IMR-90 (cell line): ENCODE measurements around the gene WWC2. TPM values are rescaled to one million over a fixed set of nuclear protein-coding genes. Genes with fewer than 3 reads are reported as not detected.

Experiments used
- ATAC-seq: fragments of 200-7000 bp; cut with Tn5 transposase; 2 replicates; pipeline ENCODE4 v1.9.1; 2020; ENCODE audit warnings: low read depth, mild to moderate bottlenecking, moderate library complexity
- BruUV-seq: library from RNA; stranded (reverse); fragments of 400-500 nt; replicated peaks from 2 replicates; lab custom pipeline; 2021; lab: Mats Ljungman, UMichigan
- CTCF ChIA-PET: fragments of 300-600 bp; formaldehyde crosslinking; extraction: SDS; loops from one replicate; lab custom pipeline; 2021; ENCODE audit warnings: antibody characterized with exemption; lab: Yijun Ruan, JAX
- POLR2A ChIA-PET: fragments of 300-600 bp; sonication (Branson Sonifier 250); formaldehyde crosslinking; loops from one replicate; lab custom pipeline; 2022; ENCODE audit warnings: antibody characterized with exemption; ENCODE audit not compliant: unreplicated experiment; lab: Charles Lee
- DNase-seq: peaks from one replicate; pipeline ENCODE4 v3.0.0; 2013
- H2AFZ ChIP-seq: replicated peaks from 2 replicates; pipeline ENCODE3; 2013; ENCODE audit warnings: low read length, mild to moderate bottlenecking; ENCODE audit not compliant: poor library complexity
- H2AK5ac ChIP-seq: 2 replicates; pipeline ENCODE4 v1.6.1; 2013; ENCODE audit warnings: low read depth, low read length, inconsistent platforms
- H2AK9ac ChIP-seq: replicated peaks from 2 replicates; pipeline ENCODE3; 2013; ENCODE audit warnings: mild to moderate bottlenecking, low read depth, low read length, moderate library complexity; ENCODE audit not compliant: poor library complexity
- H2BK120ac ChIP-seq: 2 replicates; pipeline ENCODE4 v1.6.1; 2013; ENCODE audit warnings: low read depth, low read length, inconsistent platforms
- H2BK15ac ChIP-seq: 3 replicates; pipeline ENCODE4 v1.6.1; 2013; ENCODE audit warnings: low read depth, low read length, inconsistent platforms
- H2BK20ac ChIP-seq: 2 replicates; pipeline ENCODE4 v1.6.1; 2013; ENCODE audit warnings: low read depth, mild to moderate bottlenecking, inconsistent platforms, low read length, moderate library complexity
- H2BK5ac ChIP-seq: 2 replicates; pipeline ENCODE4 v1.6.1; 2013; ENCODE audit warnings: mild to moderate bottlenecking, low read depth, low read length, inconsistent platforms; ENCODE audit not compliant: poor library complexity, severe bottlenecking
- H3K14ac ChIP-seq: replicated peaks from 2 replicates; pipeline ENCODE4 v1.6.1; 2013; ENCODE audit warnings: low read depth, low read length, inconsistent platforms
- H3K18ac ChIP-seq: 2 replicates; pipeline ENCODE4 v1.6.1; 2013; ENCODE audit warnings: low read depth, low read length, control low read depth
- H3K23ac ChIP-seq: 2 replicates; pipeline ENCODE4 v1.6.1; 2013; ENCODE audit warnings: low read depth, low read length, inconsistent platforms
- H3K27ac ChIP-seq: 2 replicates; pipeline ENCODE4 v1.5.1; 2013; ENCODE audit warnings: mild to moderate bottlenecking, control low read depth, low read length; ENCODE audit not compliant: insufficient read depth
- H3K27me3 ChIP-seq: 2 replicates; pipeline ENCODE4 v1.6.1; 2013; ENCODE audit warnings: low read length; ENCODE audit not compliant: control insufficient read depth, insufficient read depth
- H3K36me3 ChIP-seq: 2 replicates; pipeline ENCODE4 v1.6.1; 2013; ENCODE audit warnings: low read length, mixed read lengths; ENCODE audit not compliant: control insufficient read depth, insufficient read depth
- H3K4ac ChIP-seq: 2 replicates; pipeline ENCODE4 v1.6.1; 2013; ENCODE audit warnings: low read depth, low read length, inconsistent platforms
- H3K4me1 ChIP-seq: 2 replicates; pipeline ENCODE4 v1.6.1; 2013; ENCODE audit warnings: low read length, mixed read lengths; ENCODE audit not compliant: control insufficient read depth, insufficient read depth
- H3K4me2 ChIP-seq: 2 replicates; pipeline ENCODE4 v1.6.1; 2013; ENCODE audit warnings: low read depth, mild to moderate bottlenecking, control low read depth, low read length, moderate library complexity
- H3K4me3 ChIP-seq: 2 replicates; pipeline ENCODE4 v1.5.1; 2013; ENCODE audit warnings: low read depth, mild to moderate bottlenecking, control low read depth, low read length, moderate library complexity; ENCODE audit not compliant: insufficient read depth
- H3K56ac ChIP-seq: 2 replicates; pipeline ENCODE4 v1.6.1; 2013; ENCODE audit warnings: low read length, inconsistent platforms; ENCODE audit not compliant: insufficient read depth; ENCODE audit errors: extremely low read depth
- H3K79me1 ChIP-seq, 2 experiments: 2 replicates each; pipeline ENCODE4 v1.6.1; 2013; ENCODE audit warnings: low read length in 2 of 2, inconsistent platforms in 1 of 2, low read depth in 1 of 2
- H3K9ac ChIP-seq: 2 replicates; pipeline ENCODE4 v1.6.1; 2013; ENCODE audit warnings: low read depth, low read length, control low read depth
- H3K9me1 ChIP-seq: 2 replicates; pipeline ENCODE4 v1.6.1; 2013; ENCODE audit warnings: low read length, inconsistent platforms; ENCODE audit not compliant: insufficient read depth
- H3K9me3 ChIP-seq: 2 replicates; pipeline ENCODE4 v1.6.1; 2013; ENCODE audit warnings: low read length; ENCODE audit not compliant: control insufficient read depth, insufficient read depth
- H4K20me1 ChIP-seq: 2 replicates; pipeline ENCODE4 v1.6.1; 2013; ENCODE audit warnings: low read length, inconsistent platforms; ENCODE audit not compliant: insufficient read depth
- H4K5ac ChIP-seq: 2 replicates; pipeline ENCODE4 v1.6.1; 2013; ENCODE audit warnings: mild to moderate bottlenecking, low read depth, low read length, control low read depth
- H4K8ac ChIP-seq, 2 experiments: 2 replicates each; pipeline ENCODE4 v1.6.1; 2013; ENCODE audit warnings: low read depth in 2 of 2, low read length in 2 of 2, control low read depth in 1 of 2, inconsistent platforms in 1 of 2
- H4K91ac ChIP-seq: 2 replicates; pipeline ENCODE4 v1.6.1; 2013; ENCODE audit warnings: low read depth, low read length, inconsistent platforms; ENCODE audit not compliant: insufficient read depth
- CHD1 ChIP-seq: IDR thresholded peaks from 2 replicates; pipeline ENCODE4 v1.6.1; 2012; ENCODE audit warnings: low read depth, low read length, improper control_type of control experiment
- CTCF ChIP-seq: conservative IDR thresholded peaks from 2 replicates; pipeline ENCODE4 v1.5.1; 2012; ENCODE audit warnings: mild to moderate bottlenecking, low read depth, low read length, improper control_type of control experiment
- ELK1 ChIP-seq: fragments of 150-350 bp; IDR thresholded peaks from 2 replicates; pipeline ENCODE4 v1.6.1; 2016; ENCODE audit warnings: low read depth, mild to moderate bottlenecking, low read length, moderate library complexity, borderline replicate concordance
- MAFK ChIP-seq: IDR thresholded peaks from 2 replicates; pipeline ENCODE4 v1.6.1; 2012; ENCODE audit warnings: low read depth, low read length, improper control_type of control experiment
- MXI1 ChIP-seq: IDR thresholded peaks from 2 replicates; pipeline ENCODE4 v1.6.1; 2012; ENCODE audit warnings: low read depth, mild to moderate bottlenecking, low read length, moderate library complexity, borderline replicate concordance
- NFE2L2 ChIP-seq: fragments of 150-350 bp; IDR thresholded peaks from 2 replicates; pipeline ENCODE4 v1.6.1; 2016; ENCODE audit warnings: low read depth, mild to moderate bottlenecking, low read length
- POLR2A ChIP-seq: IDR thresholded peaks from 2 replicates; pipeline ENCODE4 v1.6.1; 2012; ENCODE audit warnings: mild to moderate bottlenecking, low read depth, low read length
- RAD21 ChIP-seq: IDR thresholded peaks from 2 replicates; pipeline ENCODE4 v1.6.1; 2012; ENCODE audit warnings: low read length, improper control_type of control experiment
- RFX5 ChIP-seq: IDR thresholded peaks from 2 replicates; pipeline ENCODE4 v1.8.0; 2012; ENCODE audit warnings: low read depth, mild to moderate bottlenecking, low read length, moderate library complexity
- SMC3 ChIP-seq: fragments of 150-350 bp; IDR thresholded peaks from 2 replicates; pipeline ENCODE4 v1.6.1; 2016; ENCODE audit warnings: low read depth, mild to moderate bottlenecking, antibody characterized with exemption, low read length, moderate library complexity
- WGBS, 2 experiments: methylation state at CpG; one replicate each; pipeline versions ENCODE4 v1.1.5 to v1.1.7; 2013; ENCODE audit warnings: missing lambda C conversion rate in 2 of 2; ENCODE audit not compliant: insufficient read length in 1 of 2; ENCODE audit errors: extremely low coverage in 2 of 2; 5-methylcytosine and 5-hydroxymethylcytosine counted together
- dilution Hi-C: fragments of 300-500 bp; cut with HindIII; formaldehyde crosslinking; loops from one replicate; pipeline ENCODE4 v1.14.3; 2018; ENCODE audit warnings: low sequenced_read_pairs; ENCODE audit not compliant: unreplicated experiment
- in situ Hi-C: fragments of 300-500 bp; cut with MboI; formaldehyde crosslinking; loops from 3 replicates; pipeline ENCODE4 v1.14.3; 2019; ENCODE audit warnings: low sequenced_read_pairs, inconsistent platforms, mixed read lengths
- intact Hi-C: fragments of 100-400 bp; cut with micrococcal nuclease; formaldehyde crosslinking; loops from 2 replicates; pipeline ENCODE4 v1.10.0; 2022
- polyA plus RNA-seq, 3 experiments: library from polyadenylated mRNA; depleted of rRNA; stranded (reverse); fragments of >200 nt; gene quantifications; 2 replicates each; pipeline ENCODE4 v1.2.3, GENCODE V29; 2012; ENCODE audit warnings: low replicate concordance in 1 of 3
- total RNA-seq: library from RNA; depleted of rRNA; stranded (reverse); fragments of >200 nt; gene quantifications from 2 replicates; pipeline ENCODE4 v1.2.3, GENCODE V29; 2012

The WWC2 gene
- total and polyA plus RNA-seq, 2 of the 4 experiments (the other 2 are of a cell fraction) = 26.6 to 27.4 TPM

GRCh38 chr4:183244019-183244418, 145.0 kb downstream of the WWC2 start:
- no TSS peak for BruUV-seq
- 89% methylated on average over 4 of the region's 8 CpGs; no CpG with 5 or more reads in 1 of the 2 experiments for WGBS, 2 experiments
- H4K20me1 ChIP-seq = peaks cover 8% of the 10 kb centered on the region
- DNase-seq = no peak
- CTCF ChIA-PET = interaction anchor here (3.1 kb wide), 1 partner anchor 18 kb away, joined by 10 read pairs; no protein-coding TSS in a partner anchor
- TF ChIP-seq POLR2A (no peak), CHD1 (no peak), RAD21 (no peak), RFX5 (no peak), SMC3 (no peak), ELK1 (no peak), NFE2L2 (no peak), MAFK (no peak), MXI1 (no peak), CTCF (no peak)
- H2AK9ac ChIP-seq = no peak overlapping the region
- H2BK120ac ChIP-seq = no peak overlapping the region
- no peak overlapping the region for H3K14ac ChIP-seq
- no peak overlapping the region for H4K8ac ChIP-seq
- no peak overlapping the region for H3K4me2 ChIP-seq
- H3K18ac ChIP-seq = no peak overlapping the region
- H3K79me1 ChIP-seq = peaks cover 10% of the 10 kb centered on the region in 2 experiments; a peak in 2 of 4 replicates
- H2AK5ac ChIP-seq = no peak overlapping the region
- ATAC-seq = no peak
- H2BK15ac ChIP-seq = no peak overlapping the region
- in situ Hi-C loops (no loop called here), intact Hi-C loops (no loop called here), dilution Hi-C loops (no loop called here)
- H3K56ac ChIP-seq = no peak overlapping the region
- H3K9ac ChIP-seq = no peak overlapping the region
- peaks cover 10% of the 10 kb centered on the region; the same call in 1 of the 2 replicates for H3K4me1 ChIP-seq
- POLR2A ChIA-PET = no interaction called here
- no peaks in the 10 kb centered on the region for H3K9me3 ChIP-seq
- no peak overlapping the region for H4K91ac ChIP-seq
- no peak overlapping the region for H3K23ac ChIP-seq
- no peak overlapping the region for H2AFZ ChIP-seq
- no peak overlapping the region for H2BK20ac ChIP-seq
- peaks cover 6% of the 10 kb centered on the region; the same call in 1 of the 2 replicates for H3K9me1 ChIP-seq
- H3K4me3 ChIP-seq = no peak overlapping the region
- H3K27ac ChIP-seq = no peak overlapping the region
- no peak overlapping the region for H3K4ac ChIP-seq
- H4K5ac ChIP-seq = no peak overlapping the region
- peaks cover 14% of the 10 kb centered on the region for H3K36me3 ChIP-seq
- H2BK5ac ChIP-seq = no peak overlapping the region
- no peaks in the 10 kb centered on the region for H3K27me3 ChIP-seq
